Regular cardiac myocyte (primary cell): ENCODE measurements around the gene ST6GALNAC5. TPM values are rescaled to one million over a fixed set of nuclear protein-coding genes. Genes with fewer than 3 reads are reported as not detected.

ENCODE experiments used
- total RNA-seq: library from RNA; depleted of rRNA; stranded (reverse); fragments of >200 nt; gene quantifications from 2 replicates; pipeline ENCODE4 v1.2.3, GENCODE V29; 2014

The ST6GALNAC5 gene
- total RNA-seq: 0.58 and 2.5 TPM in 2 replicates

GRCh38 chr1:76867342-76868130 lies at the start of gene ST6GALNAC5:
ST6GALNAC5 (plus strand) TSS chr1:76867480.

